Ascending aorta (tissue), 2 donors: Measurements from ENCODE around the gene RBP3. TPM values are rescaled to one million over a fixed set of nuclear protein-coding genes. Genes with fewer than 3 reads are reported as not detected.

Source experiments
- DNase-seq, 2 donors: peaks; one replicate each; pipeline ENCODE4 v3.0.0-alpha.2; 2019; ENCODE audit warnings: low spot score in 2 of 2
- H3K27ac ChIP-seq, 2 donors: fragments of 200-600 bp; sonication (generic); one replicate each; pipeline ENCODE4 v1.5.1; 2016 to 2017; ENCODE audit warnings: mild to moderate bottlenecking in 1 of 2
- H3K27me3 ChIP-seq: fragments of 200-600 bp; sonication (generic); one replicate; pipeline ENCODE4 v1.5.1; 2017
- H3K36me3 ChIP-seq, 2 donors: fragments of 200-600 bp; sonication (generic); one replicate each; pipeline ENCODE4 v1.5.1; 2016
- H3K4me1 ChIP-seq, 2 donors: fragments of 200-600 bp; sonication (generic); one replicate each; pipeline ENCODE4 v1.5.1; 2016 to 2017; ENCODE audit warnings: mild to moderate bottlenecking in 1 of 2
- H3K4me3 ChIP-seq, 2 donors: fragments of 200-600 bp; sonication (generic); one replicate each; pipeline ENCODE4 v1.5.1; 2016 to 2017; ENCODE audit warnings: mild to moderate bottlenecking in 1 of 2
- H3K9me3 ChIP-seq, 2 donors: fragments of 200-600 bp; sonication (generic); one replicate each; pipeline ENCODE4 v1.5.1; 2016
- intact Hi-C: fragments of 100-400 bp; cut with DNase I; formaldehyde crosslinking; loops from one replicate; pipeline ENCODE4 v1.15.1; 2023
- total RNA-seq: library from RNA; depleted of rRNA; stranded (reverse); fragments of >200 nt; gene quantifications from one replicate; pipeline ENCODE4 v1.1.0, GENCODE V29; 2016
- TF ChIP-seq, protein P1 (sequence below), 3 experiments: fragments of 200-600 bp in 2 of 3; fragments of 450-650 bp in 1 of 3; sonication (generic) in 2 of 3; IDR thresholded peaks; one replicate each; pipeline ENCODE4 v1.5.1; 2016 to 2019; ENCODE audit warnings: antibody characterized with exemption in 3 of 3, mild to moderate bottlenecking in 1 of 3, moderate library complexity in 1 of 3

The RBP3 gene
- total RNA-seq, 1 donor from 2014 or later = not detected

DNA sequence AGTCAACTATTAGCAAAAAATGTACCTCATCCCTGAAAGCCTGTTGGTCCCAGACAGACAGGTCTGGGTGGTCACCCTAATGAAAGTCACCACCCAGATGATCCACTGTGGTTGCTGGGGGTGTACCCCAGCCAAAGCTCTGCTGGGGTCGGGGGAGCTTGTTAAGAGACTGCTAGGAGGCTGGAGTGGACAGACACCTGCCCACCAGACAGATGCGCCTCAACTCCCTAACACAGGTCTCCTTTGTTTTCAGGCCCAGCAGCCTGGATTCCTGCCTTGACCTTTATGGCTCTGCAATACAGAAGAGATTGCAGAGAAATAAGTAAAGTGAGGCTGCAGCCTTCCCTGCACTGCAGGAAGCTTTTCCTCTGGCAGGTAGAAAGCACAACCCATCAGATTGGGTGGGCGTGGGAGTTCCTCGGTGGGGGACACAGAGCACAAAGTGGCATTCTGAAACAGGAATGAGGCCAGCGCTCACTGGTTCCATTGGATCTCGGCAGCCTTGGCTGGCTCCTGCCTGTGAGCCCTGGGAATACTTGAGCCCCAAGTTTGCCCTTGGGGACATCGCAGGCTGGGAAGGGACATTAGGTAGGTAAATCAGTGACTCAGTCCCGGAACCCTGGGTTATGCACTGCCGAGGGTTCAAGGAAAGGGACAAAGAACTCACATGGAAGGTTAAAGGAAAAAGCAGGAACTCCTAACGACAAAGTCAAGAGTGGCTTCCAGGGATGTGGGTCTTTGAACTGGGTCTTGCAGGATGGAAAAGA lies 53.9 kb downstream of the RBP3 start:
- intact Hi-C loops = no loop called here
- Histone ChIP-seq H3K27ac (no peak overlapping the region), H3K4me1 (peaks cover 0 to 6% of the 10 kb centered on the region in 2 donors), H3K36me3 (no peaks in the 10 kb centered on the region), H3K4me3 (no peak overlapping the region), H3K27me3 (no peaks in the 10 kb centered on the region), H3K9me3 (no peaks in the 10 kb centered on the region)
- DNase-seq = no peak
- TF ChIP-seq, protein P1, sequence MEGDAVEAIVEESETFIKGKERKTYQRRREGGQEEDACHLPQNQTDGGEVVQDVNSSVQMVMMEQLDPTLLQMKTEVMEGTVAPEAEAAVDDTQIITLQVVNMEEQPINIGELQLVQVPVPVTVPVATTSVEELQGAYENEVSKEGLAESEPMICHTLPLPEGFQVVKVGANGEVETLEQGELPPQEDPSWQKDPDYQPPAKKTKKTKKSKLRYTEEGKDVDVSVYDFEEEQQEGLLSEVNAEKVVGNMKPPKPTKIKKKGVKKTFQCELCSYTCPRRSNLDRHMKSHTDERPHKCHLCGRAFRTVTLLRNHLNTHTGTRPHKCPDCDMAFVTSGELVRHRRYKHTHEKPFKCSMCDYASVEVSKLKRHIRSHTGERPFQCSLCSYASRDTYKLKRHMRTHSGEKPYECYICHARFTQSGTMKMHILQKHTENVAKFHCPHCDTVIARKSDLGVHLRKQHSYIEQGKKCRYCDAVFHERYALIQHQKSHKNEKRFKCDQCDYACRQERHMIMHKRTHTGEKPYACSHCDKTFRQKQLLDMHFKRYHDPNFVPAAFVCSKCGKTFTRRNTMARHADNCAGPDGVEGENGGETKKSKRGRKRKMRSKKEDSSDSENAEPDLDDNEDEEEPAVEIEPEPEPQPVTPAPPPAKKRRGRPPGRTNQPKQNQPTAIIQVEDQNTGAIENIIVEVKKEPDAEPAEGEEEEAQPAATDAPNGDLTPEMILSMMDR (IDR thresholded peaks at IDR 0.05) = no peak

DNA sequence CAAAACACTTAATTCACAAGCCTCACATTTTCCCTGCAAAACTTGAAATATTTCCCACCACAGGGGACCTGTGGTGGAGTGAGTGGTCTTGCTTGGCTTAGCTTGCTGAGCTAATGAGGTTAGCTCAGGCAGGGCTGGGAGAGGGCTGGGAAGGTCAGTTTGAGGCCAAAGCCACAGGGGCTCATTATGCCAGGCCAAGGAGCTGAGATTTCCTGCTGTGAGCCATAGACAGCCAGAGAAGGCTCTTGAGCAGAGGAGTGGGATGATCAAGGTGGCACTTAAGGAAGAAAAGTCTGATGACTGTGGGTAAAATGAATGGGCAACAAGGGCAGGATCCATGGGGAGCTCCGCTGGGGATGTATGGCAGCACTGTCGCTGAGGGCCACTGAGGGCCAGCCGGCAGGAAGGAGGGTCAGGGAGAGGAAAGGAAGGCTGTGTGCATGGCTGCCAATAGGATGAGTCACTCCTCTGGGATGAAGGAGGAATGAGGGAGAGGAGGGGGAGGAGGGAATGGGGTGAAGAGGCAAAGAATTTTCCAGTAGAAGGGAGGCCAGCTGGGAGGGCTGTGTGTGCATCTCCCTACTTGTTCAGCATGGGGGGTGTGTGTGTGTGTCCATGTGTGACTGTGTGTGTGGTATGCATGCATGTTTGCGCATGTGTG lies 54.6 kb downstream of the RBP3 start:
- H3K4me1 ChIP-seq = peaks cover 0 to 6% of the 10 kb centered on the region in 2 donors
- H3K9me3 ChIP-seq = no peaks in the 10 kb centered on the region
- no peak overlapping the region for H3K27ac ChIP-seq
- H3K27me3 ChIP-seq = no peaks in the 10 kb centered on the region
- H3K4me3 ChIP-seq = no peak overlapping the region
- TF ChIP-seq, protein P1 (IDR thresholded peaks at IDR 0.05) = no peak
- DNase-seq = no peak
- intact Hi-C loops = no loop called here
- H3K36me3 ChIP-seq = no peaks in the 10 kb centered on the region

DNA sequence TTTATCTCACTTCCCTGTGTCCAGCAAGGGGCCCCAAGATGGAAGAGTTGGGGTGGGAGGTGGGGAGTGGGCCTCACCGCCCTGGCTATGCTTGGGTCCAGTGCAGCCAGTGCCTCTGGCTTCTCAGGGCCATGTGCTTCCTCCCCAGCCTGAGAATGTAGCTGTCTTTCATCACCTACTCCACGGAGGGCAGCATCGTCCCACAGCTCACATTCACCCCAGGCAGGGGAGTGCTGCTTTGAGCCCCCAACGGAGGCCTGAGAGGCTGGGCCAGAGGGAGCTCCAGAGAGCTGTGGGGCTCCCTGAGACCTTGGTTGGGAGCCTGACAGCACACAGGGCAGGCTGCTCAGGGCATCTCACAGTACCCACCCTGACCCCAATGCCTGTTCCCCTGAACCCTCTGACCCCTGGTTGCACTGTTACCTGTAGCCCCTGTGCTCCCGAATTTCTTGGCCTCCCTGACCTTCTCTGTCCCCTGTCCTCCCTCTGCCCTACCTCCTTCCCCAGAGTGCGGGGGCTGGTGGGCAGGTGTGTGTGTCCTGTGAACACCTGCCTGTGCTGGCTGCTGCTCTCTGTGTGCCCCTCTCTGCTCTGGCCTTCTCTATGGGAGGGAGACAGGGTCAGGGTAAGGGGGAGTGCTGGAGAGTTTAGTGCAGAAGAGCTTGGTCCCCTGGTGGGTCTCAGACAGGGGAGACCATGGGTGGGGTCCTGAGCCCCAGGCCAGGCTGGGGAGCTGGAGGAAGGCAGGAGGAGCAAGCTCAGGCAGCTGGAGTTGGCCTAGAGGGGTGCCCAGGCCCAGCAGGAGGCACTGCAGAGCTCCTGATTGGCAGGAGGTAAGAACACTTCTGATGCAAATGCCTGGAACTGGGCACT lies 55.5 kb downstream of the RBP3 start:
- Histone ChIP-seq H3K4me1 (peaks cover 0 to 6% of the 10 kb centered on the region in 2 donors), H3K4me3 (no peak overlapping the region), H3K27ac (no peak overlapping the region), H3K9me3 (no peaks in the 10 kb centered on the region), H3K27me3 (no peaks in the 10 kb centered on the region), H3K36me3 (no peaks in the 10 kb centered on the region)
- intact Hi-C loops = no loop called here
- TF ChIP-seq, protein P1 (IDR thresholded peaks at IDR 0.05) = no peak
- DNase-seq = no peak

GRCh38 chr10:47404446-47404845 lies 56.3 kb downstream of the RBP3 start:
- TF ChIP-seq, protein P1 (IDR thresholded peaks at IDR 0.05) = no peak
- intact Hi-C loops = no loop called here
- no peaks in the 10 kb centered on the region for H3K36me3 ChIP-seq
- no peak overlapping the region for H3K27ac ChIP-seq
- H3K4me1 ChIP-seq = peaks cover 0 to 6% of the 10 kb centered on the region in 2 donors
- H3K4me3 ChIP-seq = no peak overlapping the region
- H3K27me3 ChIP-seq = no peaks in the 10 kb centered on the region
- peak in 1 of 2 donors; percentile 61 for DNase-seq
- no peaks in the 10 kb centered on the region for H3K9me3 ChIP-seq

GRCh38 chr10:47404937-47405336 lies 56.8 kb downstream of the RBP3 start:
- no peak overlapping the region for H3K27ac ChIP-seq
- peaks cover 0 to 6% of the 10 kb centered on the region in 2 donors for H3K4me1 ChIP-seq
- no peaks in the 10 kb centered on the region for H3K9me3 ChIP-seq
- TF ChIP-seq, protein P1 (IDR thresholded peaks at IDR 0.05) = no peak
- no peak overlapping the region for H3K4me3 ChIP-seq
- intact Hi-C loops = no loop called here
- H3K36me3 ChIP-seq = no peaks in the 10 kb centered on the region
- H3K27me3 ChIP-seq = no peaks in the 10 kb centered on the region
- no peak for DNase-seq
